ENCODE data around the gene CDH23. TPM values are rescaled to one million over a fixed set of nuclear protein-coding genes. Genes with fewer than 3 reads are reported as not detected.

Gene CDH23
- total RNA-seq, 2 donors from 2014 or later: 3.9 to 74.8 TPM

DNA sequence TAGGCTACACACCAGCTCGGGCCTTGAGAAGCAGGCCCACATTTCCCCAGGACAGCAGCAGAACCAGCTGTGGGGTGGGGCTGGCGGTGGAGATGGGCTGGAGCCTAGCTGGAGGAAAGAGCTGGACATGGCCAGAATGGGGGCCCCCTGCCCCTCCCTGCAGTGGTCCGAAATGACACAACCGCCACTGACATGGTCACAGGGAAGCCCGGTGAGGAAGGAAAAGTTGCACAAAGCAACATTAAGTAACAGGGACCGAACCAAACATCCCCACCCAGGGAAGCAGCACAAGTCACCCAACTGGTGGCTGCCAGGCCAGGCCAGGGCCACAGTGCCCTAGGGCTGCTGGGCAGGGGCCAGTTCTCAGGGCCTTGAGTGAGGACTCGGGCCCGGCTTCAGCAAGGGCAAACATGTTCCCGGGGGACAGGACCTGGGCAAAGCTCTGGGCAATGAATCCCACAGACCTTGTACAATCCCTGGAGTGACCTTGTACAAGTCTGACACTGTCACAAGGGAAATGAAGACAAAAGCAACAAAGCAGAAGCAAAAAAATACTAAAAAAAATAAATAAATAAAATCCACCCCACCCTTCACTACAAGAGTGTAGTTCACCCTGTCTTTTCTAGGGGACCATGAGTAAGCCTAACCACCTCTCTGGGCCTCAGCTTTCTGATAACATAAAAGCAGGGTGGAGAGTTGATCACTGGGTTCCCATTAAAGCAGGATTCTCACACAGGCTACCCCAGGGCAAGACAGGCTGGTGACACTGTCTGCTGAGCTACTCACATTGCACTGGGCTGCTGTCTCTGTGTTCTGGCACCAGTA lies 421.3 kb downstream of the CDH23 start:
- Histone ChIP-seq H3K36me3 (peaks cover 18 to 48% of the 10 kb centered on the region in 2 donors), H3K4me3 (no peak overlapping the region), H3K27ac (no peak overlapping the region), H3K27me3 (replicated peaks; ENCODE audit: insufficient read depth) (no peaks in the 10 kb centered on the region), H3K4me1 (replicated peaks) (no peaks in the 10 kb centered on the region), H3K9me3 (no peaks in the 10 kb centered on the region)
- intact Hi-C loops (cut with DNase I): loop anchor here (10.0 kb wide), 1 partner anchor 77 kb away; no protein-coding TSS in a partner anchor
- 76% methylated on average over 9 of the region's 9 CpGs for WGBS
- TF ChIP-seq POLR2A (IDR thresholded peaks at IDR 0.05) (no peak), CTCF (IDR thresholded peaks at IDR 0.05) (no peak)
- DNase-seq (ENCODE audit: low spot score): no peak

DNA sequence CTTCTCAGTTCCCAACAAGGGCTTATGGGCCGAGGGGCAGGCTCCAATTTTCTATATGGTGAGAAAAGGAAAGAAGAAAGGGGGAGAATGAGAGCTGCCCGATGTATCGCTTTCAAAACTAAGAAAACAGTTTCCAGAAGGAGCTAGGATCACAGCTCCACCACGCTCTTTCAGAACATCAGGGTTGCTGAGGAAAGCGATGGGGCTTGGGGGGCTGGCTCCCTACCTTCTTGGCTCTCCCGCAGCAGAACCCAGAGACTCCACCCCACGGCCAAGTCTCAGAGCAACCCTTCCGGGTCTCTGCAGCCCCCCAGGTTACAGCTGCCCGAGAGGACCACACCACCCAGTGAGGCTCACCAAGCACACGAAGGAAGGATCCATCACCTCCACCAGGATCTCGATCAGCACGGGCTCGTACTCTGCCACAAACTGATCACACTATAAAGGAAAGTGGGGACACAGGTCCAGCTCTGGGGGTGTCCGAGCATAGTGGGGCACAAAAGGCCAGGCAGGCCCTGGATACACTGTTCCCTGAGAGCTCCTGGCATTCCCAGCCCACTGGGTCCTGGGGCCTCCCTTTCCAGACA lies 422.0 kb downstream of the CDH23 start:
- Histone ChIP-seq H3K27ac (no peak overlapping the region), H3K27me3 (replicated peaks; ENCODE audit: insufficient read depth) (no peaks in the 10 kb centered on the region), H3K36me3 (peaks cover 18 to 48% of the 10 kb centered on the region in 2 donors), H3K9me3 (no peaks in the 10 kb centered on the region), H3K4me1 (replicated peaks) (no peaks in the 10 kb centered on the region), H3K4me3 (no peak overlapping the region)
- TF ChIP-seq POLR2A (IDR thresholded peaks at IDR 0.05) (no peak), CTCF (IDR thresholded peaks at IDR 0.05) (no peak)
- 83% methylated on average over 13 of the region's 14 CpGs for WGBS
- no peak for DNase-seq (ENCODE audit: low spot score)
- intact Hi-C loops (cut with DNase I): loop anchor here (10.0 kb wide), 1 partner anchor 76 kb away; no protein-coding TSS in a partner anchor

- H3K27ac ChIP-seq: no peak overlapping the region
- intact Hi-C loops (cut with DNase I): loop anchor here (10.0 kb wide), 1 partner anchor 75 kb away; no protein-coding TSS in a partner anchor
Measured at GRCh38 chr10:71819441-71819861, 422.7 kb downstream of the CDH23 start.

DNA sequence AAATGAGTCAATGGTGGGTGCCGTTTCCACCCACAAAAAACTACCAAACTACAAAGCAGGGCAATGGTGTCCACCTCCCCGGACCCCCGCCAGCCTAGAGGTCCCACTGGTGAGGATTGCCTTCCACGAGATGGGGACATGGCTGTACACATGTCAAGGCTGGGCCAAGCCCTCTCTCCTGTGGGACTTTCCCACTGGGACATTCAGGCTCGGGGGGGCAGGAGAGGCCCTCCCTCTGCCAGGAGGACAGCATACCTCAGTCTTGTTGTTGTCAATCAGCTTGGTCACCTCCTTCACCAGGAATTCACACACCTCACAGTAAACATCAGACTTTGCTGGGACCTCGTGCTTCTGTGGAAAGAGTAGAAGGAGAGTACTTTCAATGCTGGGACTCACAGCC lies 423.3 kb downstream of the CDH23 start:
- Histone ChIP-seq H3K36me3 (peaks cover 18 to 48% of the 10 kb centered on the region in 2 donors), H3K27me3 (replicated peaks; ENCODE audit: insufficient read depth) (no peaks in the 10 kb centered on the region), H3K4me3 (no peak overlapping the region), H3K4me1 (replicated peaks) (no peaks in the 10 kb centered on the region), H3K9me3 (no peaks in the 10 kb centered on the region), H3K27ac (no peak overlapping the region)
- WGBS: 76% methylated on average over 6 of the region's 6 CpGs
- intact Hi-C loops (cut with DNase I): loop anchor here (10.0 kb wide), 1 partner anchor 75 kb away; no protein-coding TSS in a partner anchor
- DNase-seq (ENCODE audit: low spot score): no peak
- TF ChIP-seq CTCF (IDR thresholded peaks at IDR 0.05) (no peak), POLR2AphosphoS5 (IDR thresholded peaks at IDR 0.05) (no peak), POLR2A (IDR thresholded peaks at IDR 0.05) (no peak)

More at GRCh38 chr10:71819441-71819861, 422.7 kb downstream of the CDH23 start:
- peaks cover 18 to 48% of the 10 kb centered on the region in 2 donors for H3K36me3 ChIP-seq
- WGBS: 83% methylated on average over 18 of the region's 18 CpGs
- no peaks in the 10 kb centered on the region for H3K27me3 ChIP-seq (replicated peaks; ENCODE audit: insufficient read depth)
- no peak for DNase-seq (ENCODE audit: low spot score)
- no peak for TF ChIP-seq POLR2AphosphoS5 (IDR thresholded peaks at IDR 0.05)
- no peak for TF ChIP-seq CTCF (IDR thresholded peaks at IDR 0.05)
- no peak for TF ChIP-seq POLR2A (IDR thresholded peaks at IDR 0.05)
- H3K4me3 ChIP-seq: no peak overlapping the region
- H3K4me1 ChIP-seq (replicated peaks): no peaks in the 10 kb centered on the region
- H3K9me3 ChIP-seq: no peaks in the 10 kb centered on the region
